HG02970 (cell line): Measurements from ENCODE around the gene LRRTM1.

ENCODE experiments used
- ATAC-seq: cut with Tn5 transposase; IDR thresholded peaks from one replicate; pipeline ENCODE4 v1.9.1; 2021; ENCODE audit warnings: mild to moderate bottlenecking, moderate library complexity, moderate number of reproducible peaks; ENCODE audit not compliant: unreplicated experiment, low FRiP score

The LRRTM1 gene

GRCh38 chr2:80303909-80304837 is at the start of gene LRRTM1:
Gene LRRTM1 (minus strand): TSS chr2:80304752. CDS start chr2:80303819, 933 bp downstream.
- no peak for ATAC-seq

DNA sequence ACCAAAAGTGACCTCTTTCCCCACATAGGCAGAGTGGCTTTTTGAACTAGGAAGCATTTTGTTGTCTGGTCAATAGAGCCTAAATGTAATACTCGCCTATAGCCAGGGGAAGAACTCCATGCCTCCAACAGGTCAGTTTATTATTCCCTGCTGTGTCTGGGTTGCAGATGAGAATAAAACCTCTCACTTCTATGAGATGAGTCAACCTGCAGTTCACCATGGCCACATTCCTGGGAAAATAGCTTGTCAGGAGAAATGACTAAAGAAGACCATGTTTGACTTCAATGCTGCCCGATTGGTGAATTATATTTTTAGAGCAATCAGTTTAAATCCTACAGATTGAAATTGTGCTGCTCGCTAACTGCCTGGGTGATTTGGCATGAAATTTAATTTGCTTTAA is 46.7 kb upstream of the LRRTM1 start:
- no peak for ATAC-seq

DNA sequence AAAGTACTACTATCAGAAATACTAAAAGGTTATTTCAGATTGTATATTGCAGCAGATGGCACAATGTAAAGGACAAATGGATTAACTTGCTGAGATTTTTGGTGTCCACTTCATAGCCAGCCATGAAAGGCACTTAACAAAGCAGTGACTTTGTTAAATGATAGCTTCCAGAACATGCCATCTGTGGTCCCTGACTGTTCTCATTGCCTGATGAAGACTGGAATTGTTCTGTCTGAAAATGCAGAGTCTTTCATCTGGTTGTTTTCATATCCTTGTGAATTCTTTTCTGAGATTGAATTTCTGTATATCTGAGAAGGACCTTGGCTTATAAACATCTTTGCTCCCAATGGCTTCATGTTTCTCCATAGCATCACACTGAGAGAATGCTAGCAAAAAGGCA is 44.4 kb upstream of the LRRTM1 start:
- ATAC-seq: no peak

- ATAC-seq: no peak
These were observed 43.5 kb upstream of the LRRTM1 start for GRCh38 chr2:80348078-80348477.

- ATAC-seq: no peak
These were observed 35.5 kb upstream of the LRRTM1 start for GRCh38 chr2:80340022-80340421.

DNA sequence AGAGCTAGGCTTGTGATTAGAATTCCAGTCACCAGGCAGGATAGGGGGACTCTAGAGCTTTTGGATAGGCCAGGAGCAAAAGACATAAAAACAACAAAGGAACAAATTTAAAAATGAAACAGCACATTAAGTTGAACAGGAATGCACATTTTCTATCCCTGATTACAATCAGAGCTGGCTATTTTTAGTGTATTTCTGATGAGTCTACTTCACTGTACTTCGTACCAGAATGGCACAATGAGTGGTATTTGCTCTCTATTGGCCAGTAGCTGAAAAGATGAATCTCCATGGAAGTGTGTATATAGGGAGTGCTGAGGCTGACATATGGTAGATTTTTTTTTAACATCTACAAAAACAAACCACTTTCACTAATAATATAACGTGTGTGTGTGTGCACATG is 34.2 kb upstream of the LRRTM1 start:
- no peak for ATAC-seq

DNA sequence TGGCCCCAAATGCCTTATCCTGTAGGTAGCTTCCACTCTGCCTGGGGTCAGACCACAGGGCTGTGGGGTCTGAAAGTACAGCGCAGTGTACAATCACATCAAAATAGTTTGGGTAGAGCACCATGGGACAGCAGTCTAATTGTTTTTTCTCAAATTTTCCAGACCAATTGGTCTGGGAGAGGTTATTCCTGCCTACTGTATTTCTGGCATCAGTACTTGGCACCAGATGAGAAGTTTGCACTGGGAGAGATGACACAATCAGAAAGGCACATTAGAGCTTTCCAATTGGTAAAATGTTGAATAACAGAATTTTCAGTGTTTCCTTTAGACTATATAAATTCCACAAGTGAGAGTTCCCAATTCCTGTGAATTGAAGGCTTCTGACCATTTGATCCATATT is 30.9 kb upstream of the LRRTM1 start:
- no peak for ATAC-seq

DNA sequence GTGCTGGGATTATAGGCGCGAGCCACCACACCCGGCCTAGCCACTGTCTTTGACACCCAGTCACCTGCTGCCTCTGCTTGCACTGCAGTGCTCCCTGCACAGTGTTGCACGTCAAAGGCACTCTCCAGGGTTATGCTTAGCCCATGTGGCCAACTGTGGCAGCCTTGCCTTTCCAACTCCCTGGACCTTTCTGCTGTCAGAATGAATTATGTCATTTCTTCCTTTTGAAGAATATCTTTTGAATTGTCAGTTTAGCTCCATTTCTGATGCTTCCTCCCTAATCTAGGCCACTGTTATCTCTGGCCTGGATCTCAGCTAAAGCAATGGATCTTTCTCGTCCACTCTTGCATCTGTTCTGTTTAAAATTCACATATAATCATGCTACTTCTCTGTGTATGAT is 29.3 kb upstream of the LRRTM1 start:
- no peak for ATAC-seq

DNA sequence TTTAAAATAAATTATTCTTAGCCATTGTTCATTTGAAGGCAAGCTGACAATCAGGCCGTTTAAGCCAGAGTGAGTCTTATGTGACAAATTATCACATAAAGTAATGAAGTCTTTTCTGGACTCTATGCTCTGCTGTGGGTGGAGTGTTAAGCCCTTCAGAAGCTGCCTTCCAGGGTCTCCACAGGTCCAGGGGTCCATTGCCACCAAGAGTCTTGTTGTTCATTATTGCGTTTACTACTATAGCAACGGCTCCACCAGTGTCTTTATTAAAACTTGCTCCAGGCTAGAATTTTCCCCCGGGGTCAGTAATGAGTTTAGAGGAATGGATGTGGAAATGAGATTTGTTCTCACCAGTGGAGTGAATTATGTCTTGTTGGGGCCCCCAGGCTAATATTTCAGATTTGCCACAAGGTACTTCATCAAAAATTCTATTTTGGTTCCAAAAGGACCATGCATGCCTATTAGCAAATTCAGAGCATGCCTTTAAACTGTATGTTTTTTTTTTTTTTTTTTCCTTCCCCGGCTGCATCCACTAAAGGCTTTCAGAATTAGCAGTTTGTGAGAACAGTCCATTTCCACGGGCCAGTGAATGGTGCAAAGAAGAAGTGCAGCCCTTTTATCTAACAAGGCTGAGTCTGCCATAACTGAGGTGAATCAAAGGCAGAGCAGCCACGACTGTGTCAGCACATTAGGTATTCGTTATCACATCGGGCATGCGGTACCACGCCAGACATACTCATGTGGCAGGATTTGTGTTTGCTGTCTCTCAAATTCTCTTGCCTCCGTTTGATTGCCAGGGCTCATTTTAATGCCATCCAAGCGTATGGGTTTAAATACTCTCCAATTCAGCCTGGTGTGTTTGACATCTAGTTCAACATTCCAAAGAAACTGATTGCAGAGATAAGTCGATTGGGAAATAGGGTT is 26.2 kb upstream of the LRRTM1 start:
- ATAC-seq: no peak

DNA sequence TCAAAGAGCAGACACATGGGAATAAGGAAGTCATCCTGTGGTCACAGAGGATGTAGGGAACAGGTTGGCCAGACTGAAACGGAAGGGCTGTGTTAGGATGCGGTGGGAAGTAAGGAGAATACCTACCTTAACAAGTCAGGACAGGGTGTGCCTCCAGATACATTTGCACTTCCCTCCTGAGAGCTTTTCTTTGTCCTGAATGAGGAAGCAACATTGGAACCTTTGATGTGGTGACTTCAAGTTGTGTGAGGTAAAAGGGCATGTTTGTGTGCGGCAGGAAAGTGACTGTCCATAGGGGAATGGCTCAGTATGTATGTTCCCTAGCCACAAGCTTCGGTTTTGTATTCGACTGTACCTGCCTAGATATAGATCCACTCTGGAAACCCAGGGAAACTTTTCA is 24.9 kb upstream of the LRRTM1 start:
- ATAC-seq: no peak

GRCh38 chr2:80328159-80328571 is 23.6 kb upstream of the LRRTM1 start:
- no peak for ATAC-seq

GRCh38 chr2:80326861-80327260 is 22.3 kb upstream of the LRRTM1 start:
- ATAC-seq: no peak

- ATAC-seq: no peak
These were observed 21.7 kb upstream of the LRRTM1 start for GRCh38 chr2:80326214-80326613.

DNA sequence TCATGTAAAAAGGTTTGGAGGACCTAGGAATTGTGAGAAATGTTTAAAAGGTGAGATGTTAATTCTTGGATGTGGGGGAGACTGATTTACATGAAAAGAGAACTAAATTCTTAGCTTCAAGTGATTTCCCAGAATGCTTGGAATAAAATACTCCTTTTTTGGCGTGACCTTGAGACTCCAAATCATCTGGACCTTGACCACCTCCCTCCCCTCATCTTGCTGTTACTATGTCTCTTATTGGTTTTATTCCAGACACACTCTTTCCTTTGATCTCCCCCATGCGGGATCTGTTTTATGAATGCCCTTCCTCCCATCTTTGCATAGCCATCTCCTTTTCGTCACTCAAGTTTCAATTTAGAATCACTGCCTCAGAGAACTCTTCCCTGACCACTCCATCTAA is 20.0 kb upstream of the LRRTM1 start:
- ATAC-seq: no peak

GRCh38 chr2:80323610-80324009 is 19.1 kb upstream of the LRRTM1 start:
- no peak for ATAC-seq

DNA sequence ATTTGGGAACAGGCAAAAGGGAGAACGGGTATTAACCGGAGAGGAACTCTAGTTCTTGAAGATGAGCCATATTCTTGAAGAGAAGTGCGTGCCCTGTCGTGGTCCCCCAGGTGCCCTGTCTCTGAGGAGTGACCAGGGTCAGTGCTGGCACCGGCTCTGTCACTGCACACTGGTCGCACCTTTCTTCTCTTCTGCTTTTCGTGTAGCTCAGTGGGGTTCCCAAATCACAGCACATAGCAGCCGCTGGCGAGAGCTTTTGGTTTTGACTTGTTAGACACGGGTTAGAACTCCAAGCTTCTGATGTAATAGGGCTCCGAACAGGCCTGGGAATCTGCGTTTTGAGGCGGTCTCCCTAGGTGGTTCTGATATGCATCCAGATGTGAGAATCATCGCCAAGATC is 18.4 kb upstream of the LRRTM1 start:
- no peak for ATAC-seq

- ATAC-seq: no peak
These were observed 17.9 kb upstream of the LRRTM1 start for GRCh38 chr2:80322311-80322920.

GRCh38 chr2:80312282-80312839 is 7.8 kb upstream of the LRRTM1 start:
- no peak for ATAC-seq

- no peak for ATAC-seq
These were observed 6.8 kb upstream of the LRRTM1 start for GRCh38 chr2:80311304-80311703.
